ENCODE measurements around the gene SPO11. TPM values are rescaled to one million over a fixed set of nuclear protein-coding genes. Genes with fewer than 3 reads are reported as not detected.

Gene SPO11
- total and polyA plus RNA-seq, 2 of the 13 experiments (the other 11 are each of a cell fraction or from before 2014, with no cell fraction given): not detected

- Histone ChIP-seq H3K27me3 (ENCODE audit: control insufficient read depth in 1 of 2, insufficient read depth in 2 of 2, low read length in 2 of 2) (no peaks in the 10 kb centered on the region), H3K79me2 (ENCODE audit: insufficient read depth, low read length) (peaks cover 12% of the 10 kb centered on the region), H3K9me3 (ENCODE audit: low read length) (no peaks in the 10 kb centered on the region), H3K4me1 (ENCODE audit: insufficient read depth, low read length) (peaks cover 37% of the 10 kb centered on the region), H3K4me2 (ENCODE audit: low read depth, low read length) (peak within 1 kb of the TSS; percentile 95), H3K36me3 (replicated peaks in 1 of 2; ENCODE audit: control insufficient read depth in 1 of 2, insufficient read depth in 2 of 2, low read length in 2 of 2) (peaks cover 1 to 23% of the 10 kb centered on the region in 2 experiments; a peak in 4 of 5 replicates), H2AFZ (ENCODE audit: low read length) (peak within 1 kb of the TSS; percentile 83), H3K27ac (ENCODE audit: extremely low read length, insufficient read depth, low read length) (peak within 1 kb of the TSS; percentile 58), H4K20me1 (ENCODE audit: insufficient read depth, low read length) (no peaks in the 10 kb centered on the region; the same call in 1 of the 2 replicates), H3K4me3 (replicated peaks in 1 of 3; ENCODE audit: insufficient read depth in 1 of 3, low read depth in 2 of 3, low read length in 3 of 3) (peak within 1 kb of the TSS; percentile 76 to 97 (median 96)), H3K9ac (ENCODE audit: insufficient read depth, low read depth, low read length) (peak within 1 kb of the TSS; percentile 81)
- in situ Hi-C loops (cut with HindIII; ENCODE audit: extremely low pct_ligation_motif_present, low pct_unique_long_range_greater_than_20kb) (loop anchor here (25.0 kb wide), 1 partner anchor 821 kb away; no protein-coding TSS in a partner anchor), intact Hi-C loops (cut with micrococcal nuclease; ENCODE audit: unreplicated experiment) (loop anchor here (2.0 kb wide), 2 partner anchors 40 kb away; partner anchors contain the start of gene RAE1)
- peak; percentile 72 for ATAC-seq
- ChIA-PET POLR2A (interaction anchor here (0.6 to 1.6 kb wide), 8 partner anchors 22 to 170 kb away, joined by 3 to 9 read pairs (median 3); partner anchors contain the start of gene PCK1), CTCF (ENCODE audit: low intra/inter-chr PET ratio, low total read pairs) (interaction anchor here (1.6 kb wide), 1 partner anchor 104 kb away, joined by 3 read pairs; no protein-coding TSS in a partner anchor)
- peak; percentile 56 for DNase-seq (ENCODE audit: low spot score)
- 74% methylated on average over 39 of the region's 78 CpGs for WGBS (ENCODE audit: low lambda C conversion rate)
- no peak for FAIRE-seq
- BruUV-seq (replicated peaks): TSS peak; percentile 66
- TF ChIP-seq THAP8 (CRISPR knock-in tag; IDR thresholded peaks at IDR 0.05; ENCODE audit: borderline replicate concordance): no peak
- peak; percentile 36; the same call in 1 of the 2 replicates for TF ChIP-seq FOXC1 (CRISPR knock-in tag; IDR thresholded peaks at IDR 0.05; ENCODE audit: borderline replicate concordance)
- TF ChIP-seq ZSCAN31 (CRISPR knock-in tag; IDR thresholded peaks at IDR 0.05; ENCODE audit: low read depth): 0 out of 2 replicates have a peak, but pooled peaks have one; percentile 67
- TF ChIP-seq ZBTB33 (CRISPR knock-in tag; IDR thresholded peaks at IDR 0.05): peak; percentile 88
- TF ChIP-seq E2F1 (CRISPR knock-in tag; IDR thresholded peaks at IDR 0.05): peak; percentile 45; the same call in 1 of the 2 replicates
- TF ChIP-seq ZFP90 (CRISPR knock-in tag; IDR thresholded peaks at IDR 0.05; ENCODE audit: borderline replicate concordance): 0 out of 2 replicates have a peak, but pooled peaks have one; percentile 64
- TF ChIP-seq PLSCR1 (CRISPR knock-in tag; IDR thresholded peaks at IDR 0.05; ENCODE audit: borderline replicate concordance): no peak
- TF ChIP-seq RERE (CRISPR knock-in tag; IDR thresholded peaks at IDR 0.05; ENCODE audit: low read depth): no peak
- no peak for TF ChIP-seq ZNF841 (CRISPR knock-in tag; IDR thresholded peaks at IDR 0.05; ENCODE audit: borderline replicate concordance)
- TF ChIP-seq PAF1 (CRISPR knock-in tag; IDR thresholded peaks at IDR 0.05): no peak
Observed at GRCh38 chr20:57390604-57391438, 61.2 kb downstream of the SPO11 start, which contains the start of gene RBM38. TSS of gene RBM38 (plus strand) at chr20:57391396. CDS start at chr20:57391582, 186 bp downstream.
